ENCODE results near the gene FBXW11.

Gene FBXW11

DNA sequence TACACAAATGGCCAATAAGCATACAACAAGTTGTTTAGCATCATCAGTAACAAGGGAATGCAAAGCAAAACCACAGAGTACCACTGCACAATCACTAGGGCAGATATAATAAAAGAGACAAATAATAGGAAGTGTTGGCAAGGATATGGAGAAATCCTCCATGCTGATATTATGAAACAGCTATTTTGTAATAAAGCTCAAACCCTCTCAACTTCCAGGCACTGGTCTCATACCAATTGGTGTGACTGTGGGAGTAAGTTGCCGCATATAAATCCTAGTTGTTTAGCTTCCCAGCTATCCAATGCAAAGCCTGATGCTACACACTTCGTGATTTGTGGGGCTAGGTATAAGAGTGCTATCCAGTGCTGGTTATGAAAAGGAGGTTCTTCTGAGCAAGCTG lies 132.2 kb downstream of the FBXW11 start:
- DNase-seq (ENCODE audit: insufficient read length, low spot score), result no peak
- no peak for FAIRE-seq

GRCh38 chr5:171872666-171873065 lies 133.8 kb downstream of the FBXW11 start:
- no peak for FAIRE-seq
- DNase-seq (ENCODE audit: insufficient read length, low spot score), result no peak

- DNase-seq (ENCODE audit: insufficient read length, low spot score) (no peak), FAIRE-seq (no peak)
Measured at GRCh38 chr5:171871711-171872110, 134.7 kb downstream of the FBXW11 start.

DNA sequence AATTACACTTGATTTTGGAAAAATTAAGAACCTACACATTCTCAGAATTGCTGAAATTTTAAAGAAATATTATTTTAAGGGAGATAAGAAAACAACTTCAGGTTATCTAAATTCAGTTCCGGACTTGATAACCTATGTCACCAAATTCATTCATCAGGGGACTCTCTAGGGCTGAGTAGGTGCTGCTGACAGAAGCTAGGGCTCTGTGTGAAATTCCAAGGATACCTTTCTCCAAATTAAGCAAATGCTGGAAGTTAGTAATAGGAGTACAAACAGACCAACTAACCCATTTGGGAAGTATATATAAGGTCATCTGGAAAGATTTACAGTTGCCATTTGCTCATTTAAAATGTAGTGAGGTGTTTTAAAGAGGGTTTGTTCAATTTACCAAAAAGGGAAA lies 136.5 kb downstream of the FBXW11 start:
- FAIRE-seq, result no peak
- no peak for DNase-seq (ENCODE audit: insufficient read length, low spot score)

- no peak for FAIRE-seq
- DNase-seq (ENCODE audit: insufficient read length, low spot score), result no peak
Measured at GRCh38 chr5:171868236-171868635, 138.2 kb downstream of the FBXW11 start.

- no peak for DNase-seq (ENCODE audit: insufficient read length, low spot score)
- FAIRE-seq, result no peak
Measured at GRCh38 chr5:171867786-171868185, 138.7 kb downstream of the FBXW11 start.

DNA sequence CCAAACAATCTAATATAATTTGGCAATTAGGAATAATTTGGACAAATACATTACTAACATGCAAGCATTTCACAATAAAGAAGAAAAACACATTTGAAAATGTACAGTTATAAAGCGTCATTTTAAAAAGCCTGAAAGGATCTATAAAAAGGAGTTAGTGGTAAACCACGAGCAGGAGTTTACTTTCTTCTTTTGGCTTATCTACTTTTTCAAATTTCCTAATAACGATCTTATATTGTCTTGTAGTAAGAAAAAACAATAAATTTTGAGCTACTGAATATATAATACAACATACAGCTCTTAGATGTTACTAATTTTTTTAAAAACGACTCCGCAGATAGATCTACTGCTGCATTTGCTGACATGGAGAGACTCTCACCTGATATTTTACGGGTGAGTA lies 141.0 kb downstream of the FBXW11 start:
- DNase-seq (ENCODE audit: insufficient read length, low spot score) (no peak), FAIRE-seq (peak; percentile 57)

GRCh38 chr5:171863935-171864334 lies 142.5 kb downstream of the FBXW11 start:
- DNase-seq (ENCODE audit: insufficient read length, low spot score), result no peak
- FAIRE-seq, result no peak

DNA sequence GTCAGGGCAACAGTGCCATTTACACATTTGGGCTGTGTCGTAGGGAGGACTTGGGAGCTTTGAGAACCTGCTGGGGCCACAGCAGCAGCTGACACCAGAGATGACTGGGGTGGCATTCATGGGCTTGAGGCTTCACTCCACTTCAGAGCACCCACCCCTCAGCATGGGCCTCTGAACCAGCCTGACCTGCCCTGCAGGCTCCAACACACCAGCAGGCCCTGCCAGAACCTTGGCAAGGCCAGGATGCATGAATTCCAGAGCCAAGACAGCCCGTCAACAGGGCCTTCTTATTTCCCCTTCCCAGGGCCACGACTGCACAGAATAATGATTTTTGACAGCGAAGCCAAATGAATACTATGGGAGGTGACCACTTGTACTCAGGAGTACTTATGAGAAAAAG lies 143.8 kb downstream of the FBXW11 start:
- DNase-seq (ENCODE audit: insufficient read length, low spot score), result no peak
- FAIRE-seq, result no peak

GRCh38 chr5:171861381-171861780 lies 145.1 kb downstream of the FBXW11 start:
- no peak for DNase-seq (ENCODE audit: insufficient read length, low spot score)
- no peak for FAIRE-seq

GRCh38 chr5:171858303-171858702 lies 148.1 kb downstream of the FBXW11 start:
- FAIRE-seq, result no peak
- DNase-seq (ENCODE audit: insufficient read length, low spot score), result no peak

DNA sequence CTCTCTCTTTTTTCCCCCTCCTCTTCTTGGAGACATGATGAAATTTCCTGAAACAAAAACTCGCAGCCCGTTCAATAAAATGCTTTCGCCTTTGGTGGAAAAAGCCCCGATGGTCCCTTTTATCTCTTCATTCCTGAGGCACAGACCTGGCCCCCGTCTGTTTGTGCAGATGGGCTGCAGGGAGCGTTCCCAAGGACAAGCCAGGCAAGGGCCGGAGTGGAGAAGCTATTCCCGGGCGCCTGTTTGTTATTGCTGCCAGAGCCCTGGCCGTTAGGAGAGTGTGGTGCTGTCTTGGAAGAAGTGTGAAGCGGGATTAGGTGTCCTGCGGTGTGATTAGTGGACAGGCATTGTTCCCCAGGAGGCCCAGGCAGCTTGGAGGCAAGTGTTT lies 149.0 kb downstream of the FBXW11 start:
- DNase-seq (ENCODE audit: insufficient read length, low spot score) (no peak), FAIRE-seq (no peak)

- FAIRE-seq (no peak), DNase-seq (ENCODE audit: insufficient read length, low spot score) (no peak)
Measured at GRCh38 chr5:171855798-171856763, 150.4 kb downstream of the FBXW11 start.

DNA sequence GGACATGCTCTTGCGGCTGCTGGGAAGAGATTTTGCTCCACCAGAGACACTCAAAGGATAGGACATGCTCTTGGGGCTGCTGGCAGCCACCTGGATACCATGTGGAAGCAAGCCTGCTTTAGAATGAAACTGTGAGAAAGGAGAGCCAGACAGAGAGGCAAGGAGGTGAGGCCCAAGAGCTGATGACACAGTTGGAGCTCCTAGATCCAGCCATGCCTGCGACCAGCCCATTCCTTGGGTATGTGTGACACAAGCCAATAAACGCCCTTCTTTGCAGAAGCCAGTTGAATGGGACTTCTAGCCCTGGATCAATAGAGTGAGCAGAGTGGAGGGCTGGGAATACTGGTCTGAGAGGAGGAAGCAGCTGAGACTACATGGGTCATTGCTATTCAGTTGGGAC lies 151.2 kb downstream of the FBXW11 start:
- FAIRE-seq, result no peak
- DNase-seq (ENCODE audit: insufficient read length, low spot score), result no peak

DNA sequence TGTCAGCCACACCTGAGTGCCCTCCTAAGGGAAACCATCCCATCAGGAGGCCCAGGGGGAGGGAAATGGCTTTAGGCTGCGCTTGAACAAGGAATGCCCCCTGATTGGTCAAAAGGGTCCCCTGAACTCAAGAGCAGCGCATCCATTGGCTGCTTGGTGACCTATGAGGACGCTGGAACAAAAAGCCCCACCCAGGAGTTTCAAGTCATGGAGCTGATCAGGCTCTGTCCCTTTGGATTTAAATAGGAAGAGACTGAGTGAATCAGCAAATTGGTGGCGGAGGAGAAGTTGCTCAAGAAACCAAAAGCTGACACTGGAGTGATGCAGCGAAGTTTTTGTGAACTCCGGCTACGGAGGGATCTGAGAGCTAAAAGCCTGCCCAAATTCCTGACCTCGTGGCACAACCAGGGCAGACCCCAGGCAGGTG lies 154.2 kb downstream of the FBXW11 start:
- DNase-seq (ENCODE audit: insufficient read length, low spot score) (no peak), FAIRE-seq (no peak)

DNA sequence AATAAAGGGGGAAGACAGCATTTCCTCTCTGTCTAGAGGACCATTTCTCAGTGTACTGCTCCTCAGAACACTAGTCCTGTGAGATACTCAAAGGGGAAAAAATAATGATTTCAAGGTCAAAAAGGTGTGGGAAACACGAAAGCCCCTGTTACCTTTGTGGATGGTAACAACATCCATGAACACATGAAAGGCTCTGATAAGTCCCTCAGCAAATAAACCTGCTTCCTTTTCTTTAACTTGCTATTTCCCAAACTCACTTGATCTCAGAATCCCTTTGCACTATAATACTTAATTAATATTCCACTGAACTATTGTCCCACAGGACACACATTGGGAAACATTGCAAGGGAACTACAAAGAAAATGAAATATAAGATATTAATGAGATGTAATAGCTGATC lies 155.2 kb downstream of the FBXW11 start:
- FAIRE-seq, result no peak
- no peak for DNase-seq (ENCODE audit: insufficient read length, low spot score)

DNA sequence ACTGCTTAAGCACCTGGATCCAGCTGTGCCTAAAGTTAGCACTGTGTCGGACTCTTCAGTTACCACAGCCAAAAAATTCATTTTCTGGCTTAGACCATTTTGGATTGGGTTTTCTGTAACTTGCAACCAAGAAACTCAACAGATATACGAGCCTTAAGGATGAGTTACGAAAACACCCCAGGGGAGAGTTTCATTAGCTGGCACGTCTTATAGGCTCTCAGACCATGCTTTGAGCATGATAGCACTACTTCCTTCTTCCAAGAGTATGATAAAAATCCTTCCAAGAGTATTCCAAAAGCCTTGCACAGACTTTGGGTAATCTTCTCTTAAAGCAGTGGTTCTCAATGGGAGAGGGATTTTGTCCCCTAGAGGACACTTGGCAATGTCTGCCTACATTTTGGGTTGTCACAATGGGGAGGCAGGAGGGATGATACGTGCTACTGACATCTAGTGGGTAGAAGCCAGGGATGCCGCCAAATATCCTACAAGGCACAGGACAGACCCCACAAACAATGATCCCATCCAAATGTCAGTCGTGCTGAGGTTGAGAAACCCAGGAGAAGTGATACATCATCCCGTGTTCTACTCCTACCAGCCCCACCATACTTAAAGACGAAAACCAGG lies 156.0 kb downstream of the FBXW11 start:
- FAIRE-seq (no peak), DNase-seq (ENCODE audit: insufficient read length, low spot score) (no peak)

- FAIRE-seq, result no peak
- no peak for DNase-seq (ENCODE audit: insufficient read length, low spot score)
Measured at GRCh38 chr5:171849585-171850323, 156.7 kb downstream of the FBXW11 start.

DNA sequence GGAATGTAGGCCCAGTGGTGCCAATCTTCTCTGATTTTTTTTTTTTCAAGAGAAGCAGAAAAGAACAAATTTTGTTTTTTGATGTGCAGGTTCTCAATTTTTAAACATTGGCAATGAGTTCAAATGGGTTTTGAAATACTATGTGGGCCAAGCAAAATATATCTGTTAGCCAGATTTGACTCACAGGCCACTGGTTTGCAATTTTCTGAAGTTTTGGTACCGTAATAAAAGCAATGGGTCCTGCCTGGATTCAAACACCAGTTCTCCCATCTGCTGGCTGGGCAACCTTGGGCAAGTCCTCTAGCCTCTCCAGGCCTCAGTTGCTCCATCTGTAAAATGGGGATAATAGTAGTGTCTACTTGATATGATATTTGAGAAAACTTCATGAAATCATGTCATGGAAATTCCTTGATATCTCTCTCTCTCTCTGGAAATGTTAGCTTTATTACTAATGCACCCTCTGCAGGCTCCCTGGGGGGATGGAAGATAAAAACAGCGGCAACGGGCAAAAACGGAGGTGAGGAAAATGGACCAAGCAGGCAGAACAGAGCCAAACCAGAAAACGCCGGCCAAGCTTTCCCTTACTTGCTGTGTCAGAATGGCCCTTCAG lies 157.4 kb downstream of the FBXW11 start:
- FAIRE-seq (no peak), DNase-seq (ENCODE audit: insufficient read length, low spot score) (no peak)

- DNase-seq (ENCODE audit: insufficient read length, low spot score) (no peak), FAIRE-seq (no peak)
Measured at GRCh38 chr5:171848486-171848885, 158.0 kb downstream of the FBXW11 start.

DNA sequence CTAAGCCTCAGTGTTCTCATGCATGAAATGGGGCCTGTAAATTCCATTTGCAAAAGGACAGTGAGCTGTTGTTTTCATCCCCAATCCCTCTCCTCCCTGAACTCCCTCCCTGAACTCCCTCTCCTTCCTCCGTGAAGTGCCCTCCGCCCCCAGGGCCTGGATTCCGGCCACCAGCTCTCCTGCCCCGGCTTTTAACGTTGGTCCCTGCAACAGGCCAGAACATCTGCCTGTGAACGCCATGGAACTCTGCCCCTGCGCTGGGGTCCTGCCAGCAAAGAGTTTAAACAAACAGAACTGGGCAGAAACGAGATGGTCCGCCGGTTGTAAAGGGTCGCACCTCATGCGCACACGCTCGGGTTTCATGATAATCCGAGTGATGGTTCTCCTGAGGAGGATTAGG lies 158.4 kb downstream of the FBXW11 start:
- DNase-seq (ENCODE audit: insufficient read length, low spot score) (no peak), FAIRE-seq (no peak)

Data from GM19239 (cell line).